ENCODE measurements around the gene EEF1AKMT4.

Gene EEF1AKMT4

DNA sequence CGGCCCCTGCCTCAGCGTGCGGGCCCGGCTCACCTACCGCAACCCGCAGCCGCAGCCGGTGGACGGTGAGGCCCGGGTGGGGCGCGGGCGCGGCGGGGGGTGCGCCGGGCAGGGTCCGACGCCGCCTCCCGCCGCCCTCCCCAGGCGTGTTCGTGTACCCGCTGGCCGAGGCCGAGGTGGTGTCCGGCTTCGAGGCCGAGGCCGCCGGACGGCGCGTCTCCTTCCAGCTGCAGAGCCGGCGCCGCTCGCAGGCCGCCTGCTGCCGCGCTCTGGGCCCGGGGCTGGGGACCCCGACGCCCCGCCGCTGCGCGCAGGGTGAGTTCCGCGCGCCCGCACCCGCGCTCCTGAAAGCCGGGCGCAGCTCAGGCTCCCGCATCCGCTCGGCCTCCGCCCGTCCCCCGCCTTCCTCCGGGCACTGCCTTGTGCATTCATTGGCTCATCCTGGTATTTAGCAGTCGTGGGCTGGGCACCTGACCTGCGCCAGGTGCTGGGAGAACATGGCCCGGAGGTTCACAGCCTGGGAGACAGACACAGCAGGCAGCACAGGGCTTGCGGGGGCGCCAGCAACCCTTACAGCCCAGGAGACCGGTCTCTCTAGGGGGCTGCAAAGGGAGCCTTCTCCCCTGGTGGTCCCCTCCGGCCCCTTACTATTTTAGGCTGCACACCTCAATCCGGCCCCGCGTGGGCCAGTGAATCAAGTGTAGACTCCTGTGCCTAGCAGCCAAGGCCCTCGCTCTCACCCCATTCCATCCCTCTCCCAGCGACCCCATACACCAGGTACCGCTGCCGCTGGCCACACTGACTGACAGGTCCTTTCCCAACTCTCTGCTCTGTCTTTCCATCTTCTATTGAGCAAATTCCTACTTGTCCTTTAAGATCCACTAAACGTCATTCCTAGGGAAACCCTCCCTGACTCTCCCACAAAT is 18.6 kb upstream of the EEF1AKMT4 start:
- Histone ChIP-seq H3K9ac (ENCODE audit: low read length) (no peak overlapping the region), H3K36me3 (replicated peaks; ENCODE audit: low read depth, low read length) (no peaks in the 10 kb centered on the region), H3K79me2 (ENCODE audit: low read length) (no peaks in the 10 kb centered on the region), H3K4me3 (ENCODE audit: low read length) (no peak overlapping the region), H3K4me2 (ENCODE audit: low read length) (no peak overlapping the region), H3K4me1 (ENCODE audit: low read length) (0 out of 2 replicates have a peak, but pooled peaks cover 2% of the 10 kb centered on the region), H3K27me3 (ENCODE audit: low read depth, low read length) (peaks cover 19% of the 10 kb centered on the region), H3K27ac (ENCODE audit: low read length) (no peak overlapping the region), H3K9me3 (ENCODE audit: insufficient read depth, low read length) (no peaks in the 10 kb centered on the region), H2AFZ (ENCODE audit: low read depth, low read length) (no peak overlapping the region), H4K20me1 (ENCODE audit: insufficient read depth, low read length) (no peaks in the 10 kb centered on the region)
- TF ChIP-seq, protein P1, sequence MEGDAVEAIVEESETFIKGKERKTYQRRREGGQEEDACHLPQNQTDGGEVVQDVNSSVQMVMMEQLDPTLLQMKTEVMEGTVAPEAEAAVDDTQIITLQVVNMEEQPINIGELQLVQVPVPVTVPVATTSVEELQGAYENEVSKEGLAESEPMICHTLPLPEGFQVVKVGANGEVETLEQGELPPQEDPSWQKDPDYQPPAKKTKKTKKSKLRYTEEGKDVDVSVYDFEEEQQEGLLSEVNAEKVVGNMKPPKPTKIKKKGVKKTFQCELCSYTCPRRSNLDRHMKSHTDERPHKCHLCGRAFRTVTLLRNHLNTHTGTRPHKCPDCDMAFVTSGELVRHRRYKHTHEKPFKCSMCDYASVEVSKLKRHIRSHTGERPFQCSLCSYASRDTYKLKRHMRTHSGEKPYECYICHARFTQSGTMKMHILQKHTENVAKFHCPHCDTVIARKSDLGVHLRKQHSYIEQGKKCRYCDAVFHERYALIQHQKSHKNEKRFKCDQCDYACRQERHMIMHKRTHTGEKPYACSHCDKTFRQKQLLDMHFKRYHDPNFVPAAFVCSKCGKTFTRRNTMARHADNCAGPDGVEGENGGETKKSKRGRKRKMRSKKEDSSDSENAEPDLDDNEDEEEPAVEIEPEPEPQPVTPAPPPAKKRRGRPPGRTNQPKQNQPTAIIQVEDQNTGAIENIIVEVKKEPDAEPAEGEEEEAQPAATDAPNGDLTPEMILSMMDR (IDR thresholded peaks at IDR 0.05; ENCODE audit: low read depth, low read length) = no peak
- no peak for TF ChIP-seq EZH2phosphoT487 (IDR thresholded peaks at IDR 0.05; ENCODE audit: low read depth)

DNA sequence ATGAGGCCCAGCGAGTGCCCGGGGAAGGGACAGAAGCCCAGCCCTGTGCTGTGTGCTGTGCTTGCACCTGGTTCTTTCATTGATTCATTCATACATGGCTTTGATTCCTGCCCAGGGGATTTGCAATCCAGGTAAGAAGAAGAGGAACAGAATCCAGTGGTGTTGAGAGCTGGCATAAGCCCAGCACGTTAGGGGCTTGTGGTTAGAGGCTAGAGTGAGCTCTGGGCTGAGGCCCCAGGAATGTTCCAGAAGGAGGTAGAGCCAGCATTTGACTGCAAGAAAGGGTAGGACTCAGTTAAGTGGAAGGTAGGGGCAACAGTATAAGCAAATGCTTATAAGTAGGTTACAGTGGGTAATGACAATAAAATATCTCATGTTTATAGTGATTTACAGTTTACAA is 17.8 kb upstream of the EEF1AKMT4 start:
- H3K9me3 ChIP-seq (ENCODE audit: insufficient read depth, low read length) = no peaks in the 10 kb centered on the region
- H3K27ac ChIP-seq (ENCODE audit: low read length) = no peak overlapping the region
- H3K36me3 ChIP-seq (replicated peaks; ENCODE audit: low read depth, low read length) = no peaks in the 10 kb centered on the region
- TF ChIP-seq, protein P1 (IDR thresholded peaks at IDR 0.05; ENCODE audit: low read depth, low read length) = no peak
- no peak for TF ChIP-seq EZH2phosphoT487 (IDR thresholded peaks at IDR 0.05; ENCODE audit: low read depth)
- H3K4me1 ChIP-seq (ENCODE audit: low read length) = 0 out of 2 replicates have a peak, but pooled peaks cover 2% of the 10 kb centered on the region
- H3K79me2 ChIP-seq (ENCODE audit: low read length) = no peaks in the 10 kb centered on the region
- no peaks in the 10 kb centered on the region for H4K20me1 ChIP-seq (ENCODE audit: insufficient read depth, low read length)
- H3K4me2 ChIP-seq (ENCODE audit: low read length) = no peak overlapping the region
- H3K4me3 ChIP-seq (ENCODE audit: low read length) = no peak overlapping the region
- no peak overlapping the region for H3K9ac ChIP-seq (ENCODE audit: low read length)
- H3K27me3 ChIP-seq (ENCODE audit: low read depth, low read length) = peaks cover 16% of the 10 kb centered on the region
- no peak overlapping the region for H2AFZ ChIP-seq (ENCODE audit: low read depth, low read length)

DNA sequence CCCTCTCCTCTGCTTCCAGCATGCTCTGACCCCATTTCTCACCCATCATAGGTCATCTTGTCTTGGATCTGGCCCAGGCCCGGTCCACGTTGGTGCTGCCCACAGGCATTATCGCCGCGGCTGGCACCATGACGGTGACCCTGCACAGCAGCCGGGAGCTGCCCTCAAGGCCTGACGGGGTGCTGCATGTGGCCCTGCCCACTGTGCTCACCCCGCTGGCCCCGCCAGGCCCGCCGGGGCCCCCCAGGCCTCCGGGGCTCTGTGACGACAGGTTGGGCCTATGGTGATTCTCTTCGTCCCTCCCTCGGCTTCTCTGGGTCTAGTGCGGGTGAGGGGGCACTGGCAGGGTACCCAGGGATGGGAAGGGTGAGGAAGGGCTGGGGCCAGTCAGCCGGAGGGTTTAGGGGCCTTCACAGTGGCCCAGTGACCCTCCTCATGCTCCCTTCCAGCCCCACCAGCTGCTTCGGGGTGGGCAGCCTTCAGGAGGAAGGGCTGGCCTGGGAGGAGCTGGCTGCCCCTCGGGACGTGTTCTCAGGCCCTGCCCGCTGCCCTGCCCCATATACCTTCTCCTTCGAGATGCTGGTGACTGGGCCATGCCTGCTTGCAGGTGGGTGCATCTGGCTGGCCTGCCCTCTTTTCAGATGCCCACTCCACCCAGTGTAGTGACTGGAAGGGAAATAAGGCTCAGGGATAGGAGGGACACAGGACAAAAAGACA is 16.2 kb upstream of the EEF1AKMT4 start:
- H3K4me1 ChIP-seq (ENCODE audit: low read length) = 0 out of 2 replicates have a peak, but pooled peaks cover 2% of the 10 kb centered on the region
- H3K4me3 ChIP-seq (ENCODE audit: low read length) = no peak overlapping the region
- H3K36me3 ChIP-seq (replicated peaks; ENCODE audit: low read depth, low read length) = no peaks in the 10 kb centered on the region
- H3K9me3 ChIP-seq (ENCODE audit: insufficient read depth, low read length) = no peaks in the 10 kb centered on the region
- H3K27me3 ChIP-seq (ENCODE audit: low read depth, low read length) = peaks cover 7% of the 10 kb centered on the region
- no peak overlapping the region for H3K9ac ChIP-seq (ENCODE audit: low read length)
- no peak overlapping the region for H3K27ac ChIP-seq (ENCODE audit: low read length)
- H3K79me2 ChIP-seq (ENCODE audit: low read length) = no peaks in the 10 kb centered on the region
- no peaks in the 10 kb centered on the region for H4K20me1 ChIP-seq (ENCODE audit: insufficient read depth, low read length)
- TF ChIP-seq EZH2phosphoT487 (IDR thresholded peaks at IDR 0.05; ENCODE audit: low read depth) = no peak
- TF ChIP-seq, protein P1 (IDR thresholded peaks at IDR 0.05; ENCODE audit: low read depth, low read length) = no peak
- no peak overlapping the region for H3K4me2 ChIP-seq (ENCODE audit: low read length)
- no peak overlapping the region for H2AFZ ChIP-seq (ENCODE audit: low read depth, low read length)

DNA sequence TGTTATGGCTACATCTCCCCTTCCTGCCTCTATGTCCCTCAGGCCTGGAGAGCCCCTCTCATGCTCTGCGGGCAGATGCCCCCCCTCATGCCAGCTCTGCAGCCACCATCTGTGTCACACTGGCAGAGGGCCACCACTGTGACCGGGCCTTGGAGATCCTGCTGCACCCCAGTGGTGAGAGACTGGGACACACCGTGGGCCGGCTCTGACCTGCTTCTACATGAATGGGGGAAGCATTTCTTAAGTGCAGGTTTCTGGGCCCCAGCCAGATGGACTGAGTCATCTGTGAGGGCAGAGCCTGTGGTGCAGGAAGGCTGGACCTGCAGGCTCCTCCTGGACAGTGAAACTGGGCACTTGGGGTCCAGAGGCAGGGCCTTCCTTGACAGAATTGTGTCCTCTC is 15.2 kb upstream of the EEF1AKMT4 start:
- Histone ChIP-seq H3K4me1 (ENCODE audit: low read length) (no peaks in the 10 kb centered on the region), H3K27ac (ENCODE audit: low read length) (no peak overlapping the region), H2AFZ (ENCODE audit: low read depth, low read length) (no peak overlapping the region), H4K20me1 (ENCODE audit: insufficient read depth, low read length) (no peaks in the 10 kb centered on the region), H3K9me3 (ENCODE audit: insufficient read depth, low read length) (no peaks in the 10 kb centered on the region), H3K79me2 (ENCODE audit: low read length) (no peaks in the 10 kb centered on the region), H3K36me3 (replicated peaks; ENCODE audit: low read depth, low read length) (no peaks in the 10 kb centered on the region), H3K9ac (ENCODE audit: low read length) (no peak overlapping the region), H3K27me3 (ENCODE audit: low read depth, low read length) (no peaks in the 10 kb centered on the region), H3K4me2 (ENCODE audit: low read length) (no peak overlapping the region), H3K4me3 (ENCODE audit: low read length) (no peak overlapping the region)
- TF ChIP-seq, protein P1 (IDR thresholded peaks at IDR 0.05; ENCODE audit: low read depth, low read length) = no peak
- no peak for TF ChIP-seq EZH2phosphoT487 (IDR thresholded peaks at IDR 0.05; ENCODE audit: low read depth)
